Effector memory CD4-positive, alpha-beta T cell (primary cell): ENCODE results near the gene TMEM40.
"Not testable (repeated sequence)": the region's sequence is repeated elsewhere in the genome, so short reads cannot be mapped to it uniquely, and the experiment has no call there.

Experiments used
- DNase-seq, 3 donors: peaks; one replicate each; pipeline ENCODE4 v3.0.0-alpha.2; 2020
- H3K27ac ChIP-seq: 2 replicates; pipeline ENCODE4 v1.7.0; 2013; ENCODE audit warnings: mild to moderate bottlenecking, low read length, moderate library complexity; ENCODE audit not compliant: insufficient read depth, poor library complexity, severe bottlenecking
- H3K27me3 ChIP-seq: replicated peaks from 2 replicates; pipeline ENCODE4 v1.7.0; 2013; ENCODE audit warnings: mild to moderate bottlenecking, low read length; ENCODE audit not compliant: insufficient read depth, control insufficient read depth, poor library complexity, severe bottlenecking
- H3K36me3 ChIP-seq: 2 replicates; pipeline ENCODE4 v1.7.0; 2013; ENCODE audit warnings: mild to moderate bottlenecking, low read length, moderate library complexity; ENCODE audit not compliant: control insufficient read depth, insufficient read depth
- H3K4me1 ChIP-seq: 2 replicates; pipeline ENCODE4 v1.7.0; 2013; ENCODE audit warnings: low read length, mild to moderate bottlenecking; ENCODE audit not compliant: control insufficient read depth, insufficient read depth, poor library complexity, severe bottlenecking
- H3K4me3 ChIP-seq: 2 replicates; pipeline ENCODE4 v1.7.0; 2013; ENCODE audit warnings: low read length, low read depth, mild to moderate bottlenecking; ENCODE audit not compliant: insufficient read depth, poor library complexity, severe bottlenecking
- H3K9me3 ChIP-seq: 2 replicates; pipeline ENCODE4 v1.7.0; 2013; ENCODE audit warnings: mild to moderate bottlenecking, low read length, moderate library complexity; ENCODE audit not compliant: control insufficient read depth

Gene TMEM40

GRCh38 chr3:12707449-12707848, 51.6 kb downstream of the TMEM40 start:
- Histone ChIP-seq H3K4me1 (no peaks in the 10 kb centered on the region), H3K36me3 (no peaks in the 10 kb centered on the region), H3K27me3 (no peaks in the 10 kb centered on the region), H3K27ac (no peak overlapping the region), H3K9me3 (no peaks in the 10 kb centered on the region), H3K4me3 (no peak overlapping the region)
- no peak for DNase-seq

DNA sequence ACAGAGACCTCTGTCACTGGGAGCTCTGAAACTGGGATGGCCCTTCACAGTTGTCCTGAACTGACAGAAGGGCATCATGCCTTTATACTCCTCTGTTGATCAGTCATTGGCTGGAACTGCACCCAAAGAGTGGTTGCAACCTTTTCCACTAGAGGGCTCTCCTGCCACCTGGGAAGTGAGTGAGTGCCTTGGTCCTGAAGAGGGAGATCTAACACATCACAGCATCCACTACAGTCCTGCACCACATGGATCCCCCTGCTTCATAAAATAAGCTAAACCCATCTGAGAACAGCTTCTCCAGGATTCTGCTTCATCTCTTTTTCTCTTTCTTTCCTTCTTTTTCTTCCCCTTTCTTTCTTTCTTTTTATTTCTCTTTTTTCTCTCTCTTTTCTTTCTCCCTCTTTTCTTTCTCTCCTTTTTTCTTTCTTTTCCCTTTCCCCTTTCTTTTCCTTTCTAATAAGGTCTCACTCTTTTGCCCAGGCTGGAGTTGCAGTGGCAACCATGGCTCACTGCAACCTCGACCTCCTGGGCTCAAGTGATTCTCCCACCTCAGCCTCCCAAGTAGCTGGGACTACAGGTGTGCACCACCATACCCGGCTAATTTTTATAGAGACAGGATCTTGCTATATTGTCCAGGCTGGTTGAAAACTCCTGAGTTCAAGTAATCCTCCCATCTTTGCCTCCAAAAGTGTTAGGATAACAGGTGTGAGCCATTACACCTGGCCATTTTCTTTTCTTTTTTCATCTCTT, 52.4 kb downstream of the TMEM40 start:
- no peaks in the 10 kb centered on the region for H3K4me1 ChIP-seq
- no peaks in the 10 kb centered on the region for H3K36me3 ChIP-seq
- H3K4me3 ChIP-seq = no peak overlapping the region
- DNase-seq = peak; percentile 2 to 26 (median 18)
- no peak overlapping the region for H3K27ac ChIP-seq
- H3K27me3 ChIP-seq = no peaks in the 10 kb centered on the region
- no peaks in the 10 kb centered on the region for H3K9me3 ChIP-seq

- H3K27ac ChIP-seq = no peak overlapping the region
- no peak for DNase-seq
- no peak overlapping the region for H3K4me3 ChIP-seq
These were observed 53.1 kb downstream of the TMEM40 start for GRCh38 chr3:12705981-12706380.

DNA sequence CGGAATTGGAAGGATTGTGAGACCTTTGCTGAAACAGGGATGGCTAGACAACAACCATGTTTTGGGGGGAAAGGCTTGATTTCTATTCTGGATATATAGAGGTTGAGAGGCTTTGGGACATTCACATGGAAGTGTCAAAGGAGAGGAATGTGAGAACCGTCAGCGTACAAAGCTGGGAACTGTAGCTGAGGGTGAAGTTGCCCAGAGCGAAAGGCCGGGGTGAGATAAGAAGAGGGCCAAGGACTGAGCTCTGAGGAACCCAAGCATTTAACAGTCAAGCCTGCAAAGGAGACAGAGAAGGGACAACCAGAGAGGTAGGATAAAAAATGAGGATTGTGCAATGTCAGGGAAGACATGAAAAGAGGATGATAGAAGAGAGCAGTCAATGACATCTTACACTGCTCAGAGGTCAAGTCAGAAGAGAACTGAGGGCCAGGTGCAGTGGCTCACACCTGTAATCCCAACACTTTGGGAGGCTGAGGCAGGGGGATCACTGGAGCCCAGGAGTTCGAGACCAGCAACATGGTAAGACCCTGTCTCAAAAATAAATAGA, 53.6 kb downstream of the TMEM40 start:
- no peak overlapping the region for H3K4me3 ChIP-seq
- no peaks in the 10 kb centered on the region for H3K36me3 ChIP-seq
- no peaks in the 10 kb centered on the region for H3K9me3 ChIP-seq

More at GRCh38 chr3:12705981-12706380, 53.1 kb downstream of the TMEM40 start:
- no peaks in the 10 kb centered on the region for H3K9me3 ChIP-seq
- H3K4me1 ChIP-seq = no peaks in the 10 kb centered on the region
- H3K27me3 ChIP-seq = no peaks in the 10 kb centered on the region
- H3K36me3 ChIP-seq = no peaks in the 10 kb centered on the region

GRCh38 chr3:12702501-12702900, 56.6 kb downstream of the TMEM40 start:
- no peaks in the 10 kb centered on the region for H3K4me1 ChIP-seq
- no peak overlapping the region for H3K27ac ChIP-seq
- H3K36me3 ChIP-seq = no peaks in the 10 kb centered on the region

More for the DNA sequence above, 53.6 kb downstream of the TMEM40 start:
- no peaks in the 10 kb centered on the region for H3K4me1 ChIP-seq
- no peak overlapping the region for H3K27ac ChIP-seq
- no peaks in the 10 kb centered on the region for H3K27me3 ChIP-seq
- DNase-seq = no peak

DNA sequence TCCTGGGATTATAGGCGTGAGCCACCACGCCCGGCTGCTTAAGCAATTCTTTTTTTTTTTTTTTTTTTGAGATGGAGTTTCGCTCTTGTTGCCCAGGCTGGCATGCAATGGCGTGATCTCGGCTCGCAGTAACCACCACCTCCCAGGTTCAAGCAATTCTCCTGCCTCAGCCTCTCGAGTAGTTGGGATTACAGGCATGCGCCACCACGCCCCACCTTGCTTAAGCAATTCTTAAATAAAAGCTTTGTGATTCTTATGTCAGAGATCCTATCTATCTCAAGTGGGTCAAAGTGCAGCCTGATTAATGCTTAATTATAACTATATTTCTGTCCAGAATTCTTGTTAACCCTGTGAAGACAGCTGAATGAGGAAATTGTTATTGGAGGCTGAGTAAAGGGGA, 57.5 kb downstream of the TMEM40 start:
- not testable (repeated sequence) for H3K4me3 ChIP-seq, H3K36me3 ChIP-seq, H3K9me3 ChIP-seq, H3K27me3 ChIP-seq, H3K27ac ChIP-seq, H3K4me1 ChIP-seq, DNase-seq

More at GRCh38 chr3:12702501-12702900, 56.6 kb downstream of the TMEM40 start:
- Histone ChIP-seq H3K27me3 (no peaks in the 10 kb centered on the region), H3K9me3 (no peaks in the 10 kb centered on the region), H3K4me3 (no peak overlapping the region)
- no peak for DNase-seq

DNA sequence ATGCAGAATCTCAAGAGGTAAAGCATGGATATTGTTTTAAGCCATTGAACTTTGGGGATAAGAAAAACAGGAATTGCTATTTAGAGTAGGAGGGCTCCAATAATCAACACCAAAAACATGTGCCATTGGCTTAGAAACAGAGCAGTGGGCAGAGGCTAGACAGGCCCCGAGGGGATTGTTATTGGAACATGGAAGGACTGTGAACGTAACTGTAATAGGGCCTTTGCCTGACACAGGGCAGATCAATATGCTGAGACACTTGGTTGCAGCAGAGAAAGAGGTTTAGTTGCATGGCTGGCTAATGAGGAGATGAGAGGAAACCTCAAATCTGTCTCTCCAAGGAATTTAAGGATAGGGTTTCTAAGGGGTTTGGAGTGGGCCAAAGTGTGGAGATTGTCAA, 58.3 kb downstream of the TMEM40 start:
- no peak for DNase-seq
- Histone ChIP-seq H3K36me3 (no peaks in the 10 kb centered on the region), H3K9me3 (no peaks in the 10 kb centered on the region), H3K4me1 (no peaks in the 10 kb centered on the region), H3K27ac (no peak overlapping the region), H3K4me3 (no peak overlapping the region), H3K27me3 (no peaks in the 10 kb centered on the region)

DNA sequence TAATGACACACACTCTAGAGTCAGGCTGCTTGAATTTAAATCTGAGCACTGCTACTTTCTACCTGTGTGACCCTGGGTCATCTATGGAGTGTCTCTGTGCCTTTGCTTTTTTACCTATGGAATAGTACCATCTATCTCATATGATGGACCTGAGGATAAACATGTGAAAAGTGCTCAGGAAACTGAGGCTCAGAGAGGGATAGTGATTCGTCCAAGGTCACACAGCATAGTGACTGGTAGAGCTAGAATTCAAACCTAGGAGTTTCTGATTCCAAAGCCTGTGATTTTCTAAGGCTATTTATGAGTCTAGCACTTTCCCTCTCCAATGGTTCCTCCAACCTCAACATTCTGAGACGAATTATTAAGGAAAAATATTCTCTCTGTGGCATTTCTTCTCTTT, 63.1 kb downstream of the TMEM40 start:
- Histone ChIP-seq H3K36me3 (no peaks in the 10 kb centered on the region), H3K9me3 (no peaks in the 10 kb centered on the region), H3K4me1 (no peaks in the 10 kb centered on the region), H3K4me3 (no peak overlapping the region), H3K27ac (no peak overlapping the region), H3K27me3 (no peaks in the 10 kb centered on the region)
- DNase-seq = no peak

DNA sequence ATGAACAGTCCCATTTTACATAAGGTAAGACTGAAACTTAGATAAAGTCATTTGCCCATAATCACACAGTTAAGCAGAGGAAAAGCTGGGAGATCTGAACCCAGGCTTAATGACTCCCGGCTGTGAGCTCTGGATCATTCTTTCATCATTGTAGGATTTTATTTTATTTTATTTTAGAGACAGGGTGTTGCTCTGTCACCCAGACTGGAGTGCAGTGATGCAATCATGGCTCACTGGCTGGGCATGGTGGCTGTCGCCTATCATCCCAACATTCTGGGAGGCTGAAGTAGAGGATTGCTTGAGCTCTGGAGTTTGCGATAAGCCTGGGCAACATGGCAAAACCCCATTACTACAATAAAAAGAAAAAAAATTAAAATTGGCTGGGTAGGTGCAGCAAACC, 63.9 kb downstream of the TMEM40 start:
- Histone ChIP-seq H3K9me3 (no peaks in the 10 kb centered on the region), H3K4me1 (no peaks in the 10 kb centered on the region), H3K27me3 (no peaks in the 10 kb centered on the region), H3K36me3 (no peaks in the 10 kb centered on the region), H3K27ac (no peak overlapping the region), H3K4me3 (no peak overlapping the region)
- no peak for DNase-seq

GRCh38 chr3:12692444-12692843, 66.6 kb downstream of the TMEM40 start:
- no peaks in the 10 kb centered on the region for H3K36me3 ChIP-seq
- no peaks in the 10 kb centered on the region for H3K4me1 ChIP-seq
- no peaks in the 10 kb centered on the region for H3K27me3 ChIP-seq
- DNase-seq = no peak
- H3K9me3 ChIP-seq = no peaks in the 10 kb centered on the region
- H3K4me3 ChIP-seq = no peak overlapping the region
- H3K27ac ChIP-seq = no peak overlapping the region
